ENCODE results near the gene ESR1.

The ESR1 gene

GRCh38 chr6:152117156-152118133 is 310.0 kb downstream of the ESR1 start:
- Histone ChIP-seq H3K27ac (replicated peaks; ENCODE audit: low read length) (no peak overlapping the region), H3K27me3 (ENCODE audit: control insufficient read depth in 3 of 3, insufficient read depth in 3 of 3, low read depth in 1 of 3, low read length in 3 of 3) (no peaks in the 10 kb centered on the region), H2AFZ (ENCODE audit: low read length) (no peak overlapping the region), H3K14ac (ENCODE audit: low read length) (no peak overlapping the region), H2AK5ac (ENCODE audit: low read depth, low read length) (no peak overlapping the region), H4K8ac (ENCODE audit: low read depth, low read length) (no peak overlapping the region), H3K4me1 (ENCODE audit: control insufficient read depth in 2 of 2, insufficient read depth in 1 of 2, low read depth in 1 of 2, low read length in 2 of 2) (peaks cover 0 to 2% of the 10 kb centered on the region in 2 donors), H3K18ac (ENCODE audit: low read length) (no peak overlapping the region), H3K79me1 (ENCODE audit: low read depth, low read length) (no peaks in the 10 kb centered on the region), H3K4ac (ENCODE audit: low read length) (no peak overlapping the region), H3K9me3 (replicated peaks in 1 of 2; ENCODE audit: control insufficient read depth in 2 of 2, insufficient read depth in 1 of 2, low read depth in 1 of 2, low read length in 2 of 2) (no peaks in the 10 kb centered on the region), H2BK5ac (ENCODE audit: low read length) (no peak overlapping the region), H3K4me2 (ENCODE audit: insufficient read depth, low read length, poor library complexity, severe bottlenecking) (no peak overlapping the region), H3K9ac (ENCODE audit: low read depth, low read length, poor library complexity) (no peak overlapping the region), H2BK120ac (ENCODE audit: low read depth, low read length) (no peak overlapping the region), H3K4me3 (ENCODE audit: low read length in 2 of 2) (peak overlapping the region in 1 of 2 donors; percentile 42), H4K91ac (ENCODE audit: low read depth, low read length, poor library complexity) (no peak overlapping the region), H2BK15ac (ENCODE audit: low read length) (no peak overlapping the region), H3K36me3 (replicated peaks in 1 of 2; ENCODE audit: control insufficient read depth in 2 of 2, insufficient read depth in 2 of 2, low read length in 2 of 2) (no peaks in the 10 kb centered on the region), H2BK12ac (ENCODE audit: low read length) (no peak overlapping the region), H3K23ac (ENCODE audit: low read depth, low read length, poor library complexity) (no peak overlapping the region)
- no CpG with 5 or more reads among the region's 9 CpGs for WGBS, 2 donors (ENCODE audit: extremely low coverage in 2 of 2, insufficient read length in 2 of 2, insufficient replicate concordance in 1 of 2)
- no peak for DNase-seq (ENCODE audit: low spot score)

DNA sequence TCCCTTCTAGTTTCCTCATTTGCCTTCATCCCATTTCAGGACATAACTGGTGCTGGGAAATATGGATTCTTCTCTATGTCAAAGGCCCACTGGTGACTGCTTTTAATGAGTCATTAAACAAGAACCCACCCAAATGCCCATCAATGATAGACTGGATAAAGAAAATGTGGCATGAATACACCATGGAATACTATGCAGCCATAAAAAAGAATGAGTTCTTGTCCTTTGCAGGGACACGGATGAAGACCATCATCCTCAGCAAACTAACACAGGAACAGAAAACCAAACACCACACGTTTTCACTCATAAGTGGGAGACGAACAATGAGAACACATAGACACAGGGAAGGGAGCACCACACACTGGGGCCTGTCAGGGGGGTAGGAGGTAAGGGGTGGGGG is 310.7 kb downstream of the ESR1 start:
- H2BK15ac ChIP-seq (ENCODE audit: low read length) = no peak overlapping the region
- H3K9ac ChIP-seq (ENCODE audit: low read depth, low read length, poor library complexity) = no peak overlapping the region
- no peak overlapping the region for H2BK12ac ChIP-seq (ENCODE audit: low read length)
- no peak for DNase-seq (ENCODE audit: low spot score)
- no peaks in the 10 kb centered on the region for H3K27me3 ChIP-seq (ENCODE audit: control insufficient read depth in 3 of 3, insufficient read depth in 3 of 3, low read depth in 1 of 3, low read length in 3 of 3)
- no peak overlapping the region for H2AK5ac ChIP-seq (ENCODE audit: low read depth, low read length)
- H3K18ac ChIP-seq (ENCODE audit: low read length) = no peak overlapping the region
- no peak overlapping the region for H4K91ac ChIP-seq (ENCODE audit: low read depth, low read length, poor library complexity)
- no peak overlapping the region for H2AFZ ChIP-seq (ENCODE audit: low read length)
- H3K27ac ChIP-seq (replicated peaks; ENCODE audit: low read length) = no peak overlapping the region
- H3K4ac ChIP-seq (ENCODE audit: low read length) = no peak overlapping the region
- no peak overlapping the region for H3K4me3 ChIP-seq (ENCODE audit: low read length in 2 of 2)
- no peak overlapping the region for H2BK5ac ChIP-seq (ENCODE audit: low read length)
- H3K14ac ChIP-seq (ENCODE audit: low read length) = no peak overlapping the region
- no peaks in the 10 kb centered on the region for H3K4me1 ChIP-seq (ENCODE audit: control insufficient read depth in 2 of 2, insufficient read depth in 1 of 2, low read depth in 1 of 2, low read length in 2 of 2)
- H3K4me2 ChIP-seq (ENCODE audit: insufficient read depth, low read length, poor library complexity, severe bottlenecking) = no peak overlapping the region
- H3K79me1 ChIP-seq (ENCODE audit: low read depth, low read length) = no peaks in the 10 kb centered on the region
- no CpG with 5 or more reads among the region's 3 CpGs for WGBS, 2 donors (ENCODE audit: extremely low coverage in 2 of 2, insufficient read length in 2 of 2, insufficient replicate concordance in 1 of 2)
- no peaks in the 10 kb centered on the region for H3K36me3 ChIP-seq (replicated peaks in 1 of 2; ENCODE audit: control insufficient read depth in 2 of 2, insufficient read depth in 2 of 2, low read length in 2 of 2)
- H3K23ac ChIP-seq (ENCODE audit: low read depth, low read length, poor library complexity) = no peak overlapping the region
- no peak overlapping the region for H2BK120ac ChIP-seq (ENCODE audit: low read depth, low read length)
- H3K9me3 ChIP-seq (replicated peaks in 1 of 2; ENCODE audit: control insufficient read depth in 2 of 2, insufficient read depth in 1 of 2, low read depth in 1 of 2, low read length in 2 of 2) = no peaks in the 10 kb centered on the region
- no peak overlapping the region for H4K8ac ChIP-seq (ENCODE audit: low read depth, low read length)

GRCh38 chr6:152118678-152119077 is 311.2 kb downstream of the ESR1 start:
- no peaks in the 10 kb centered on the region for H3K27me3 ChIP-seq (ENCODE audit: control insufficient read depth in 3 of 3, insufficient read depth in 3 of 3, low read depth in 1 of 3, low read length in 3 of 3)
- H2BK12ac ChIP-seq (ENCODE audit: low read length) = no peak overlapping the region
- H3K79me1 ChIP-seq (ENCODE audit: low read depth, low read length) = no peaks in the 10 kb centered on the region
- H4K91ac ChIP-seq (ENCODE audit: low read depth, low read length, poor library complexity) = no peak overlapping the region
- no peak overlapping the region for H3K27ac ChIP-seq (replicated peaks; ENCODE audit: low read length)
- no peaks in the 10 kb centered on the region for H3K4me1 ChIP-seq (ENCODE audit: control insufficient read depth in 2 of 2, insufficient read depth in 1 of 2, low read depth in 1 of 2, low read length in 2 of 2)
- H4K8ac ChIP-seq (ENCODE audit: low read depth, low read length) = no peak overlapping the region
- no peak overlapping the region for H3K4ac ChIP-seq (ENCODE audit: low read length)
- no peak overlapping the region for H3K14ac ChIP-seq (ENCODE audit: low read length)
- H2AFZ ChIP-seq (ENCODE audit: low read length) = no peak overlapping the region
- no peak overlapping the region for H2BK120ac ChIP-seq (ENCODE audit: low read depth, low read length)
- no peak for DNase-seq (ENCODE audit: low spot score)
- H2AK5ac ChIP-seq (ENCODE audit: low read depth, low read length) = no peak overlapping the region
- no peaks in the 10 kb centered on the region for H3K9me3 ChIP-seq (replicated peaks in 1 of 2; ENCODE audit: control insufficient read depth in 2 of 2, insufficient read depth in 1 of 2, low read depth in 1 of 2, low read length in 2 of 2)
- no peak overlapping the region for H2BK5ac ChIP-seq (ENCODE audit: low read length)
- no peak overlapping the region for H3K9ac ChIP-seq (ENCODE audit: low read depth, low read length, poor library complexity)
- no peak overlapping the region for H2BK15ac ChIP-seq (ENCODE audit: low read length)
- H3K18ac ChIP-seq (ENCODE audit: low read length) = no peak overlapping the region
- H3K36me3 ChIP-seq (replicated peaks in 1 of 2; ENCODE audit: control insufficient read depth in 2 of 2, insufficient read depth in 2 of 2, low read length in 2 of 2) = no peaks in the 10 kb centered on the region
- no peak overlapping the region for H3K23ac ChIP-seq (ENCODE audit: low read depth, low read length, poor library complexity)
- no CpG with 5 or more reads among the region's 5 CpGs for WGBS, 2 donors (ENCODE audit: extremely low coverage in 2 of 2, insufficient read length in 2 of 2, insufficient replicate concordance in 1 of 2)
- H3K4me3 ChIP-seq (ENCODE audit: low read length in 2 of 2) = no peak overlapping the region
- no peak overlapping the region for H3K4me2 ChIP-seq (ENCODE audit: insufficient read depth, low read length, poor library complexity, severe bottlenecking)

- DNase-seq (ENCODE audit: low spot score) = no peak
- no peak overlapping the region for H4K8ac ChIP-seq (ENCODE audit: low read depth, low read length)
Observed at GRCh38 chr6:152119831-152120230, 312.3 kb downstream of the ESR1 start.

More at GRCh38 chr6:152119831-152120230, 312.3 kb downstream of the ESR1 start:
- no CpG with 5 or more reads among the region's 7 CpGs for WGBS, 2 donors (ENCODE audit: extremely low coverage in 2 of 2, insufficient read length in 2 of 2, insufficient replicate concordance in 1 of 2)
- Histone ChIP-seq H2BK12ac (ENCODE audit: low read length) (no peak overlapping the region), H2AK5ac (ENCODE audit: low read depth, low read length) (no peak overlapping the region), H3K9ac (ENCODE audit: low read depth, low read length, poor library complexity) (no peak overlapping the region), H3K79me1 (ENCODE audit: low read depth, low read length) (no peaks in the 10 kb centered on the region), H2AFZ (ENCODE audit: low read length) (no peak overlapping the region), H3K4ac (ENCODE audit: low read length) (no peak overlapping the region), H3K4me1 (ENCODE audit: control insufficient read depth in 2 of 2, insufficient read depth in 1 of 2, low read depth in 1 of 2, low read length in 2 of 2) (no peaks in the 10 kb centered on the region), H3K4me3 (ENCODE audit: low read length in 2 of 2) (no peak overlapping the region), H3K27me3 (ENCODE audit: control insufficient read depth in 3 of 3, insufficient read depth in 3 of 3, low read depth in 1 of 3, low read length in 3 of 3) (no peaks in the 10 kb centered on the region), H3K27ac (replicated peaks; ENCODE audit: low read length) (no peak overlapping the region), H2BK120ac (ENCODE audit: low read depth, low read length) (no peak overlapping the region), H3K14ac (ENCODE audit: low read length) (no peak overlapping the region), H3K23ac (ENCODE audit: low read depth, low read length, poor library complexity) (no peak overlapping the region), H3K9me3 (replicated peaks in 1 of 2; ENCODE audit: control insufficient read depth in 2 of 2, insufficient read depth in 1 of 2, low read depth in 1 of 2, low read length in 2 of 2) (no peaks in the 10 kb centered on the region), H2BK15ac (ENCODE audit: low read length) (no peak overlapping the region), H3K18ac (ENCODE audit: low read length) (no peak overlapping the region), H2BK5ac (ENCODE audit: low read length) (no peak overlapping the region), H3K36me3 (replicated peaks in 1 of 2; ENCODE audit: control insufficient read depth in 2 of 2, insufficient read depth in 2 of 2, low read length in 2 of 2) (no peaks in the 10 kb centered on the region), H3K4me2 (ENCODE audit: insufficient read depth, low read length, poor library complexity, severe bottlenecking) (no peak overlapping the region), H4K91ac (ENCODE audit: low read depth, low read length, poor library complexity) (no peak overlapping the region)

Data from neuronal stem cell (in vitro differentiated cells).